T47D (cell line): ENCODE results near the gene MUC13.

Experiments
- DNase-seq, 2 experiments: peaks; one replicate each; pipeline versions ENCODE4 v3.0.0 to v3.0.0-alpha.2; 2011 to 2012; ENCODE audit warnings: low read depth in 1 of 2, low spot score in 1 of 2
- JUND ChIP-seq: IDR thresholded peaks from 2 replicates; pipeline ENCODE4 v1.6.1; 2012; ENCODE audit warnings: low read depth
- in situ Hi-C: cut with HindIII; loops from 2 replicates; pipeline ENCODE4 v1.10.0; 2016; ENCODE audit warnings: low sequenced_read_pairs, low pct_unique_long_range_greater_than_20kb

MUC13 gene

DNA sequence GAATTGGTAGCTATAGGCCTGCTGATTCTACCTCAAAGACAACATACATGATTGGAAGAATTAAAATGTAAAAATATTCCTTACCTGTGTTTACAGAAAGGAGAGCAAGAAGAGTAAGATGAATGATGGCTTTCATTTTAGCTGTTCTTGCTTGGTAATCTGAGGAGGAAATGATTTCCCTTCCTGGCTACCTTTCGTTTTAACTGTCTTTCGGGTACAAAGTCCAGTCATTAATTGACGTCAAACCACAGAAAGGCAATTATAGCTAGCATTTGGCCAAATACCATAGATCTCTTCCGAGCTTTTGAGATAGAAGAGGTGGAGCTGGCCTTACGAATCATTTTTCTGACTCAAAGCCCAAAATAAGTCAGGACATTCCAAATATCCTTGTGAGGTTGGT is at the start of gene MUC13:
Gene MUC13, minus strand, starts transcription at position 175 of the 400 bp plus-strand sequence. Its CDS starts 39 bp downstream, at position 136.
- DNase-seq: no peak
- in situ Hi-C loops: no loop called here
- no peak for TF ChIP-seq JUND

GRCh38 chr3:124982855-124983254 is 48.3 kb upstream of the MUC13 start:
- DNase-seq: no peak
- in situ Hi-C loops: no loop called here
- TF ChIP-seq JUND: no peak

GRCh38 chr3:124981472-124981871 is 46.9 kb upstream of the MUC13 start:
- no peak for TF ChIP-seq JUND

GRCh38 chr3:124978627-124979026 is 44.1 kb upstream of the MUC13 start:
- in situ Hi-C loops: no loop called here
- no peak for DNase-seq
- TF ChIP-seq JUND: no peak

More at GRCh38 chr3:124981472-124981871, 46.9 kb upstream of the MUC13 start:
- no peak for DNase-seq
- in situ Hi-C loops: no loop called here

DNA sequence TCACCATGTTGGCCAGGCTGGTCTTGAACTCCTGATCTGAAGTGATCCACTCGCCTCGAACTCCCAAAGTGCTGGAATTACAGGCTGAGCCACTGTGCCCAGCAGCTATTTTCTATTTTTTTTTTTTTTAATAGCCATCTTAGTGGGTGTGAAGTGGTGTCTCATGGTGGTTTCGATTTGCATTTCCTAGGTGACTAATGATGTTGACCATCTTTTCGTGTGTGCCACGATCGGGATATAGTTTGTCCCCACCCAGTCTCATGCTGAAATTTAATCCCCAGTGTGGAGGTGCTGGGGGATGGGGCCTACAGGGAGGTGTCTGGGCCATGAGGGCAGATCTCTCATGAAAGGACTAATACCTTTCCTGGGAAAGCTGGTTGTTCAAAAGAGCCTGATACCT is 41.8 kb upstream of the MUC13 start:
- in situ Hi-C loops: no loop called here
- DNase-seq: no peak
- TF ChIP-seq JUND: no peak

DNA sequence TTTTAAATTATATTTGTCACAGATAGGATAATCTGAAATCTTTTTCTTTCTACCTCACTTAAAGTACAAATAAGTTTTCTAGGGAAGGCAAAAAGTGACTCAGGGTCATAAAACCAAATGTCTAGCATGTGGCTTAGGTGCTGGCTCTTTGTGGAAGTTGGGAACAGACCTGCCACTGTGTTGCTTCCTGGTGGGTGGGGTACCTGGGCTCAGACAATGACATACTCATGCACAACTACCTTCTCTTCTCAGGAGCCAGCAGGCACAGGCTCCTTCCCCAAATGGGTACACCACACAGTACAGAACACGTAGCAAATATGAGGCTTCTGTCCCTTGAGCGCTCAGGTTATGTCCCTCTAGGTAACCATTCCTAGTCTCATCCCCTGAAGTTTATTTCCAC is 40.1 kb upstream of the MUC13 start:
- in situ Hi-C loops: no loop called here
- DNase-seq: no peak

GRCh38 chr3:124973290-124973689 is 38.7 kb upstream of the MUC13 start:
- DNase-seq: no peak
- no peak for TF ChIP-seq JUND
- in situ Hi-C loops: no loop called here

More for the DNA sequence above, 40.1 kb upstream of the MUC13 start:
- no peak for TF ChIP-seq JUND

GRCh38 chr3:124972457-124972856 is 37.9 kb upstream of the MUC13 start:
- in situ Hi-C loops: no loop called here
- peak in 1 of 2 experiments; percentile 5 for DNase-seq
- TF ChIP-seq JUND: no peak

- TF ChIP-seq JUND: no peak
- in situ Hi-C loops: no loop called here
- DNase-seq: no peak
These were observed 35.6 kb upstream of the MUC13 start for GRCh38 chr3:124969963-124970722.

DNA sequence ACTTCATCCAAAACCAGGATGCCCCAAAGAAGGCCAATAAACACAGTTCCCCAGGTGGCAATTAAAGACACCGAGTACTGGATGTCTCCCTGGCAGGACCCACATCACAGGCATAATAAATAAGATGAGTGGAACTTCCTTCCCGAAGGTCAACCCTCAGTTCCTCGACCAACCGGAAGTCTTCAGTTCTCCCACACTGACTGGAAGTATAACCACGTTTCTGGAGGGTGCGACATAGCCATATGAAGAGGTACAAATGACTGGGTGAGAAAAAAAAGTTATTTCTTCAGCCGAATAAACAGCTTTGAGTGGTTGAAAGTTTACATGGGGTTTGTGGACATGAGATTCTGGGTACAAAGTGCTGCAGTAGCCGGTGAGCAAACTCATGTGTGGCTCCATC is 34.6 kb upstream of the MUC13 start:
- in situ Hi-C loops: no loop called here
- DNase-seq: no peak
- TF ChIP-seq JUND: no peak

DNA sequence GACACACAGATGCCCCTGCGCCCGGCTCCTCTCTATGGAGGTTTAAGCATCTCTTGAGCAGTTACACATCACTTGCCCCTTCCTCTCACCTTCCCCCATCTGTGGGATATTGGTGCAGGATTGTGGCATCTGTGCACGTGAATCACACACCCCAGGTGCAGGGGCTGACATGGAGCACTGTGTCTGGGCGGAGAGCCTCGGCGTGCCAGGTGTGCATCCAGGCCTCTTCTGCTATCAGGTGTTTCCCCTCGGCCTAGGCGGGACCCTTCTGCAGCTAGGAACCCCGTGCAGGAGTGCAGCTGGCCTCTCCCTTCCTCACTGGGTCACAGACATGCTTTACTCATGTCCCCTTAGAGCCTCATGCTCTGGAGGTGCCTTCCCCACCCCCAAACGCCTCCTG is 33.4 kb upstream of the MUC13 start:
- TF ChIP-seq JUND: no peak
- in situ Hi-C loops: no loop called here
- DNase-seq: no peak

DNA sequence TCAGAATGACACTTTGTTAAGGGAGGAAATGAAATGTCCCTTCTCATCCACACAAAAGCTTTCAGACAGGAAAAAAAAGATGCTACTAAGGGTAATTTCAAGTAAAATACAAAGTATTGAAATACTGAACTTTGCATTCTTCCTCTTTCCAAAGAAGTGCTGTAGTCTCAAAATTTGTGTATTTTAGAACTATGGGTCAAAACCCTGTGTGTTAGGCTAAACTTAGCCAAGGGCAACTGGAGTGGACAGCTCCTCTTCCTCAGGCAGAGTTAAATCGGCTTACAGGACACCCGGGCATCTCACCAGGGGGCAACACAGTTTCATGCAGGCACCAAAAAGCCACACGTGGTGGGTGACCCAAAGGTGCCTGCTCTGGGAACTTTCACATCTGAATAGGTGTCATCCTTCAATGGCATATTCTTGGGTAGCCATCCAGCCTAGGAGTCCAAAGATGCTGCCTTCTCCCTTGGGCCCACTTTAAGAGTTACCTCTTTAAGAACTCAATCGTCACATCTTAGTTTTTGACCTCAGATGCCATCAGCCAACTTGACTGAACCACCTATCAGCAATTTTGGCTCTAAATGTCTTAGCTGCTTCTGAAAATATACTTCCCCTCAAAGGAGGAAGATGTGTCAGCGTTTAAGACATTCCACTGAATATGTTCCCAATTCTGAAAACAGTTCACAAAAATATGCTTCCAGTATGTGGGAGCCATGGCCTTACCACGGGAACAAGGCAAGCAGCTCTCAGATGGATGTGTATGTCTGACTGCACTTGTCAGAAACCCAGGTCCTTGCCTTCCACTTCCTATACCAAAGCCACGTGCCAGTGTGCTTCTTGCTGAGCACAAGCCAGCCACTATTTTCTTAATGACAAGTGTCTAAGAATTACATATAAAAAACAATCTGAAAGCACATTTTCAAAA is 32.2 kb upstream of the MUC13 start:
- in situ Hi-C loops: no loop called here
- no peak for TF ChIP-seq JUND
- no peak for DNase-seq

DNA sequence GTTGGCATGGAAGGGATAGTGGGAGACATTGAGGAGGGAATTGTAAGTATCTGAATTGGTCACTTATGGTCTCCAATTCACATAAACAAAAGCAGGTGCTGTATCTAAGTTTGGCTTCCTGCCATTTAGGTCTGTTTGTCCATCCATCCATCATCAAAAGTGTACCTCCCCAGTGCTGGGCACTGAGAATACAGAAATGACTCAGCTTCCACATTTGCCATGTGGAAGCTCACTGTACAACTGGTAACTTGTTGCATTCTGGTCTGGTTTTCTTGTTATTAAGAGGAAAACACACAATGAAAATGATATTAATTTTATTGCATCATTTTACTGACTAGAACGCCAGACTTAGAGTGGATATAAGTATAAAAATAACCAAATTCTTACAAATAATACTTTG is 30.9 kb upstream of the MUC13 start:
- no peak for DNase-seq
- TF ChIP-seq JUND: no peak
- in situ Hi-C loops: no loop called here
